Stimulated activated CD8-positive, alpha-beta memory T cell treated with anti-CD3 and anti-CD28 coated beads, Interleukin-7, amount 100 ng/mL, for 48 hours (primary cell): ENCODE results near the gene VWA8.
"Not testable (repeated sequence)": the region's sequence is repeated elsewhere in the genome, so short reads cannot be mapped to it uniquely, and the experiment has no call there.

Experiments used
- DNase-seq, 2 donors: peaks; one replicate each; pipeline ENCODE4 v3.0.0-alpha.2; 2020; ENCODE audit warnings: low read depth in 1 of 2; ENCODE audit errors: extremely low read depth in 1 of 2

Gene VWA8

DNA sequence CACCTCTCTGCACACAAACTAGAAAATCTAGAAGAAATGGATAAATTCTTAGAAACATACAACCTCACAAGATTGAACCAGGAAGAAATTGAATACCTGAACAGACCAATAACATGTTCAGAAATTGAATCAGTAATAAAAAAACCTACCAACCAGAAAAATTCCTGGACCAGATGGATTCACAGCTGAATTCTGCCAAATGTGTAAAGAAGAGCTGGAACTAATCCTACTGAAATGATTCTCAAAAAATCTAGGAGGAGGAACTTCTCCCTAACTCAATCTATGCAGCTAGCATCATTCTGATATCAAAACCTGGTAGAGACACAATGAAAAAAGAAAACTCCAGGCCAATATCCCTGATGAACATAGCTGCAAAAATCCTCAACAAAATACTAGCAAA, 336.9 kb downstream of the VWA8 start:
- no peak for DNase-seq

DNA sequence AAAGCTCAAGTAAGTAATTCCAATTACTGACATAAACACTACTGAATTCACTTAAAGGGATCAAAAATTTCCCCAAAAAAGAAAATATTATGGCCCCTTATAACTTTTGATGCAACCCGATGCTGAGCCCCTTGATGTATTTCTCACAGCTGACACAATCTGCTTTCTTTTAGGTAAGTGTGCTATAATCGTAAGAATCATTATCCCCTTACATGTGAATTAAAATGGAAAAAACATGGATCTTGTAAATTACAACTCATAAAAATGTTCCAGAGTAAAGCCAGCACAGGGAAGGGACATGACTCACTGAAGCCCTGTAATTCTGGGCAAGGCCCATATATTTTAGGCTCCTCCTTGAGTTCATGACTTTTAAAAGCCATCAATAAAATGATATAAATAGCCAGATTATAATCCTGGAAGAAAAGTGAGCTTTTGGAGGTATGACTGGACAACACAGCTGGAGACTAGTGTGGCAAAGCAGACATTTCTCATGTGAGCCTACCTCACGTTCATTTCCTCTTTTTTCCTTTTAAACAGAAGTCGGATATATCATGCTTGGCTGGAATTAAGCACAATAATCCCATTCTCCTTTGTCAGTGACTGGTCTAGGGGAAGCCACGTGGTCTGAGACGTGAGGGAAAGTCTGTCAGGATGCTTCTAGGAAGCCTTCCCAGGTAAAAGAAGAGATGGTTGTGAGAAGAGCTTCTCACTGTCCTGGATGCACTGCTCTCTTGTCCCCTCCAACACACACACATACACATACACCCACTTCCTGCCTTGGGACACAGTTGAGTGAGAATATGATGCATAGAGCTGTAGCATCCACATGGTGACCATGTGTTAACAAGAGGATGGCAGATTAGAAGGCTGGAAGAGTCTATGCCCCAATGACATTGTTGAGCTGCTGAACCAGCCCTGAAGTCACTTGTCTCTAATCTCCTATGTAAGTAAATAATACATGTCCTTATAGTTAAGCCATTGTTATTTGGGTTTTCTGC, 338.2 kb downstream of the VWA8 start:
- no peak for DNase-seq

DNA sequence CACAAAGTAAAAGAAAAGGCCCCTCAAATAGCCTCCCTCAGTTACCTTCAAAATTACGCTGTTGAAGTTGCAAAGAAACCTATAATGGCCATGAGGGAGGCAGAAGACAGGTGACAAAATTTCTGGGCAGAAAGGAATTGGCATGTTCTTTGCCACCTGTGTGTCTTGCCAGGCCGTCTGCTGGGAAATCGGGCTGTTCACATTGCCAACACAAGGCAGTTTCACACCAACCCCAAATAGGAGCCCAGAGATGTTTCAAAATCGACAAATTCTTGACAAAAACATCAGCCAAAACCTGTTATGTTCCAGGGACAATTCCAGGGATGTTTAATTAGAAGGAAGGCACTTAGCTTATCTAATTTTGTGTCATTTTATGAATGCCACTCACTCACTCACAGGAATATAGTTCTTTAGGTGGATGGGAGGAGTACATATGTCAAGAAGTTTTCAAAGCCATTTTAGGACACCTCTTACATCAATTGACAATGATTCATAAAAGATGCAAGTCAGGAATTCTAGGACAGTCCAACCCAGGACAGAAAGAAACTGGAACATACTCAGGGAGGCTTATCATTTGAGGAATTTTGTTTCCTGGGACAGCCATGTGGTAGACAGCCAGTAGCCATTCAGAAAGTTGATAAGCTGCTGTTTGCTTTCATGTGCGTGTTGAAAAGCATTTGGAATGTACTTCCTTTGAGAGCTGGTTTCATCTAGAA, 339.0 kb downstream of the VWA8 start:
- no peak for DNase-seq

DNA sequence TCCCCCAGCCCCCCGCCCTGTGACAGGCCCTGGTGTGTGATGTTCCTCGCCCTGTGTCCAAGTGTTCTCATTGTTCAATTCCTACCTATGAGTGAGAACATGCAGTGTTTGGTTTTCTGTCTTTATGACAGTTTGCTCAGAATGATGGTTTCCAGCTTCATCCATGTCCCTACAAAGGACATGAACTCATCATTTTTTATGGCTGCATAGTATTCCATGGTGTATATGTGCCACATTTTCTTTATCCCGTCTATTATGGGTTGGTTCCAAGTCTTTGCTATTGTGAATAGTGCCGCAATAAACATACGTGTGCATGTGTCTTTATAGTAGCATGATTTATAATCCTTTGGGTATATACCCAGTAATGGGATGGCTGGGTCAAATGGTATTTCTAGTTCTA, 343.3 kb downstream of the VWA8 start:
- DNase-seq: not testable (repeated sequence)

DNA sequence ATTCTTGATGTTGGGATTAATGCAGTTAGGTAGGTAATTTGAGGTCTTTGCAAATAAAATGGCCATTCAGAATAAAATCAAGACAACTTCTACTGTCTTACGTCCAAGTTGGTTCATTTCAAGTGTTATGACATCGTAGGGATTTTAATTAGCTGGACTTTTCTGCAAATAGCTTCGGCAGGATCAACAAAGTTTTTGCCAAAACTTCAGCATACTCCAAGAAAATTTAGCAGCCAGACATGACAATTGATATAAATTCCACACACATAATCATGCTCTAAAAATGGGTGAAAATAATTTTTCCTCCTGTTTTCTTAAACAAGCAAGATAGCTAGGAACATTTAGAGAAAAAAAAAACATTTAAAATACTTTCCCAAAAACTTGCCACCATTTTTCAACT, 344.8 kb downstream of the VWA8 start:
- DNase-seq: no peak

DNA sequence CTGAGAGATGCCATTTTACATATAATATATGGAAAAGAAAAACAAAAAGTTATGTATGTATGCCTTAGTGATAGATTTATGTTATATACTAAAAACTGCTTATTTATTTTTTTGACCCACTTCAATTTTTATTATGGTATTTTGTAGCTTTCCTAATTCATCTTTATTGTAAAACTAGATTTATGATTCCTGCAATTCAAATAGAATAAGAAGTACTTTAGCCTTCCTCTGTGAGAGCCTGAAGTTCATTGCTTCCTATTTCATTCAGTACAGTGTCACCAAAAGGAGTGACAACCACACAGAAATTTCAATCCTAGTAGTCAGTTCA, 345.4 kb downstream of the VWA8 start:
- DNase-seq: no peak

DNA sequence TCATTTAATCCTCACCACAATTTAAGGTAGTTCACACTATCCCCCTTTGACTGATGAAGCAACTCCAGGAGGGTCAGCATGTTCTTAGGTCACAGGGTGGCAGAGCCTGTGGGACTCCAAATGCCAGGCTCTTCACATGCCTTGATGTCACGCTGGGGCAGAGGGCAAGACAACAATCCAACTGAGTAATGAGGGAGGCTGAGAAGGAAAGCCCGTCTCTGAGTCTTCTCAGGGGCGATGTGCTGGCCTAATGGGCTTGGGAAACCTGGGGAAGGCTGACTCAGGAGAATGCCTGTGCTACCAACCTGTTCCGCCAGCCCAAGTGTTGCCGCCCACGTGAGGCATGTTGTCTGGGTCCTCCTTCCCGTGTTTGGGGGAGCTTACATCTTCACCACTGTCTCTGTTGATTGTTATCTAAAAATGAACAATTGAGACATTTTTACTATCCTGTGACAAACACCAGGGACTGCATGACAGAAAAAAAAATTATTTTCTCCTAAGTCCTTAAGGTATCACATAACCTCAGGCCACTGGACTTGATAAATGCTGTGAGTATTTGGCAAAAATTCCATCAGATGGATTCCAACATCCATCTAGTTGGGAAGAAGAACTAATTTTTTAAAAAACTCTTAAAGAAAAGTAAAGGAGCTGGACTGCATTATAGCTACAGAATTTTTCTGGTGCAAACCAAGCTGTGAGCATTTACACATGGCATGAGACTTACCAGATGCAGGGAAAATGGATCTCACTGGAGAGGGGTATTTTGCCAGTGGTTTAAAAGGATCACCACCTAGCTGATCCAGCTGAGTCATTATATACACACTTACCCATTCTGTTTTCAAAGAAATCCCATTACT, 346.0 kb downstream of the VWA8 start:
- DNase-seq: no peak

DNA sequence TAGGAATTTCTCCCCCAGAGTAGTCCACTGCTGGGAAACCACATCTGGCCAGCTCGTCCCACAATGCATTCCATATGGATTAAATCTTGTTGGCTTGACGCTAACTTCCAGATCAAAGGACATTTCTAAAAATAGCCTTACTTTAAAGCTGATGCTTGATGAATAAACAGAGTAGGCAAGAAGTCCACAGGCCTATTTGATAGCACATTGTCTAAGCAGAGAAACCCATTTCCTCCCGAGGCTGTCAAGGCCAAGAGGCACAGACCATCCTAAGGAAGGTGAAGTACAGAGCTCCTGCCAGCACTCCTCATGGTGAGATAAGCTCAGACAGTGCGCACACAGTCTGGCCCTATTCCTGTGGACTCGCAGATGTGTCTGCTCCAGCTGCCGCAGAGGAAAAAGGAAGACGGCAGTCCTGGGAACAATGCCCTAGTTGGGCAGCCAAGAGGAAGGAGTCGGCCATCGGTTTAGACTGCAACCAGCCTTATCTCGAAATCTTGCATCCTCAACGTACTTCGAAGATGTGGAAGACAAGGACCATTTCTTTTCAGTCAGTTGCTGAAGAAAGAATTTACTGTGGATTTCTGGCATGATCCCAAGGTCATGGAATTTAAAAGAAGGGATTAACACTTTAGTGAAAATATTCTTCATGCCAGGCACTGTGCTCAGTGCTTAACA, 346.8 kb downstream of the VWA8 start:
- no peak for DNase-seq

DNA sequence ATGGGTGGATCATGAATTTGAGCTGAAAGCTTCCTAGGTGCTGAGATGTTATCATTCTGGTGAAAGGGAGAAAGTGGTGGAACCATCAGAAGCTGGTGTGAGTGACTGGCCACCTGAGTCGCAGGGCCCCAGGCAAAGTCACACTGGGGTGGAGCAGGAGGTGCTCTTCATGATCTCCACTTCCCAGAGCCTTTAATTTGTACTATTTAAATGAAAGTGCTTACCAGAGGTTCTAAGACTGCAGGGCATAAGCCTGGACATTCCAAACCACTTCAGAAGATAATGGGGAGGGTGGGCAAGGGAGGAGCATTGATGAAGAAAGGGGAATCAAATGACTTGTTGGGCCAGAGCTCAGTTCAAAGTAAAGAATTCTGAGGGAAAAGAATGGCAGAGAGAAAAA, 347.4 kb downstream of the VWA8 start:
- no peak for DNase-seq

DNA sequence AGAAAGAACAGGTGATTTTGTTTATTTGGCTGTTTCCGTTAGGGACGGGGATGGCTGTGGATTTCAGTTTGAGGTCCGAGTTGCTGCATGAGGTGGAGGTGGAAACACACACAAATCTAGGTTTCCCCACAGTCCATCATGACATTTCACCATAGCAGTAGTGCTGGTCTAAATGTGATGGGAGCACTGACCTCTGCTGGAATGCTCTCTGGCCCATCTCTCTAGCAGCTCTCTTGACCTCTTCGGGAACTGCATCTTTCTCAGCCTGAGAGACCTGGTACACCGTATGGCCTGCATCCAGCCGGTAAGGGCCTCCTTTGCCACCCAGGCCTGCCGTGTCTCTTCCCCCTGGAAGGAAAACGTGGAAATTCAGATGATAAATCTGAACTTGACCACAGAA, 349.5 kb downstream of the VWA8 start:
- no peak for DNase-seq

DNA sequence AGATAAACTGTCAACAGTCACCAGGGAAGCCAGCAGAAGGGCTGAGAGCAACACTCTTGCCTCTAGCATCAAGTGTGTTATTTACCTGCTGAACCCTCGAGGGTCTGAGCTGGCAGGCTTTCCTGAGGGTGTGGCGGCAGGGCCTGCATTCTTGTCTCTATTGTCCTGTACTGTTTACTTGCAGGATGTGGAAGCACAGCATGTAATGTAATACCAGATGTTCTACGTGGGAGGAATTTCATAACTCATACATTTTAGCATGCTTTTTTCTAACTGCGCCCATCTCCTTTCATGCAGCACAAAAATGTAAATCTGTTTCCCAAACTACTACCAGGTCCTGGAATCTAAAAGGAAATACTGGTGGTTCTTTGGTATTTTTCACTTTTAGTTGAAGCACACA, 350.5 kb downstream of the VWA8 start:
- DNase-seq: no peak

DNA sequence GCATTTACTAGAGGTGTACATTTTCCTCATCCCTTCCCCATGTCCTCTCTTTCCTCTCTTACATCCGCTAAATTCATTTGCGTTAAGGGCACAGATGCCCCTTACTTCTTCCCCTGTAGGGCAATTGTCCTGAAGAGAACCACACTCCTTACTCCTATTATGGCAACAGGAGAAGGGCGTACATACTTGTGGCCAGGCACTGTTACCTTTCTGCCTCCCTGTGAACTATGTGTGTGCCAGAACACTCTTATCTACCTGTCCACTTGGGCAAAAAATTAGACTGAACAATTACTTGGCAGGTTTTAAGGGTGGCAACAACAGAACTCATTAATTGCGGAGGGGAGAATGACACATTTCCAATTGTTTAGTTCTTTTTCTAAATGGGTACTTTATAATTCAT, 351.1 kb downstream of the VWA8 start:
- DNase-seq: no peak

DNA sequence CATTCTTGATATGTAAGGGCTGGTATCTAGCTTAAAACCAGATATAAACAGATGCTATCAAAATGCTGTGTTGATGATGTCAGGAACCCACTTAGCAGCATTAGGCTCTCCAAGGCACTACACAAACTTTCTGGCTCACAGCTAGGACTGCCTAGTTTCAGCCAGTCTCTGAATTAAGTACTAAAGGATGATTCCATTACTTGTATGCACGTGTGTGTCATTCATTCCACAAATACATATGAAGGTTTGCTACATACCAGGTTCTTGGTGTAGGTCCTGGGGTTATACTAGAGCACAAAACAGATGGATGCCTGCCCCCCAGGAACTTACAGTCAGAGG, 352.1 kb downstream of the VWA8 start:
- no peak for DNase-seq

DNA sequence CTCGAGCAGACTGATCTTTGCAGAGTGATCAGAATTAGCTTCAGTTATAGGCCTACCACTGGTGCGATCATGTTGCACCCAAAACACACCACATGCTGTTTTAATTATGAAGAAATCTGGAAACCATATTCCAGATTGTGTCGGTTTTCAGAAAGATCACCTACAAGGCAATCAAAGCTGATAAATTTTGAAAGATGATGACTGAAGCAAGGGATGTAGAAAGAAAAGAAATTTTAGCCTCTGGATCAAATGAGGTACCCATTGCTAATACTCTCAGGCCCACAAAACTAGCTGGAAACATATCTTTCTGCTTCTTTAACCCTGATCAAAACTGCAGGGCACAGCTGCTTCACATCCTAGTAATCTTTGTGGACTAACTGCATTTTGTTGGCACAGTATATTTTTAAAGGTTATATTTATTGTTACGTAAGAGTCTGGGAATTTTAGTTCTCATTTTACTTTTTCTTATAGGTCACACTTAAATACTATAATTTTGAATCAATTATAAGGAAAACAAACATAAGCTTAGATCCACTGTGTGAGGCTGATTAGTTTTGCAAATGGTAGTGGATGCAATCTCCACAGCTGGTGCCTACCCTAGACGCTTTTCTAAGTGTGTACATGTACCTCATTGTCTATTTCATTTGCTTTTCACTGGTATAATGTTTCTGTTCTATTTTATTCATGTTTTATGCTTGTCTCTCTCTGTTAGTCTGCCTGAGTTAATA, 352.6 kb downstream of the VWA8 start:
- DNase-seq: no peak

DNA sequence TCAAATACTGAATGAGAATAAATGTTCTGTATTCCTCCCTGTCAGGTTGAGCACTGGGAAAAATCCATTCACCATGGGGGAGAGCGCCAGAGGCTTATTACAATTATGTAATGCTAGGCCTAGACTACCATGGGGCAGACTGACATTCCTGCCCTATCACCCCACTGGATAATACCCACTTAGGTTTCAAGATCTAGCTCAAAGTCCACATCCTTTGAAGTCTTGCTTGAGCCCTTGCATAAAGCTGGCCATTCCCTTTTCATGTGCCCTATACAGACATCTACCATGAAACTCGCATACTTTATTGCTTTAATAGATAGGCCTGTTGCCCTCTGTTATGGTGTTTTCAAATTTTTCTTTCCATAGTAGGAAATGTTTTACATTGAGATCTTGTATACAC, 354.3 kb downstream of the VWA8 start:
- DNase-seq: no peak

DNA sequence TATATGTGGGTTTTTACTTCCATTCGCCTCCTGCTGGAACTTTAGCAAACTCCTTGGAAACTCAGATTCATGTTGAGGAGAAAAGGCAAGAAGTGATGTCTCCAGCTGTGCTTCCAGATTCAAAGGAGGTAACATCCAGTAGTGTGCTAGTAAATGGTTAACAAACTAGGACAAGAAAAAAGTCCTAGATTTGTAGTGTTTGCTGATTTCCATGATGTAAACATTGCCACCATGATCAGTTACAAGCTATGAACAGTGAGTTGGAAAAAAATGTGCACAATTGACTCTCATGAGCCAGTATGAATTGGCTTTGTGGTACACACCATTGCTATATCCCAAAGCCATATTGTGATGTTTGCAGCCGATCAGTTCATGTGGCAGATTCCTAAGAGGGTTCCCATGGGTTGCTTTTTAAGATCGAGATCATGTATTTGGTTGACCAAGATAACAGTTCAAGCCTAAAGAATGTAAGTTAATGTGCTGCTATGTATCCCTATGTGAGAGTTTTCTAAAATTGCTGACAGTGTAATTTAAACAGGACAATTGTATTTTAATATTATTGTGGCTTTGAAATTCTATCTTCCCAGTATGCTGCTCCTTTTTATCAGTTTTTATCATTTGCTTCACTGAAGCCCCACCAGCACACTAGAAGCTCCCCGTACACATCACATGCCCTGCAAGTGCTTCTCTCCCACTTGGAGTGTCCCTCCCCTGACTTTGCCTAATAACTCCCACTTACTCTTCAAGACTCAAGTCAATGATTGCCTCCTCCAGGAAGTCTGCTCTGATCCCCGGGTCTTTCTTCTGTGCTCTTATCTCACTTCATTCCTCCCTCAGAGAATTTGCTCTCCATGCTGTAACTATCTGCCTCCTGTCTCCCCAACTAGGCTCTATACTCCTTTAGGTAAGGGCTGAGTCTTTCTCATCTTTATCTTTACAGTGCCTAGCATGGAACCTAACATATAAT, 355.3 kb downstream of the VWA8 start:
- DNase-seq: no peak

DNA sequence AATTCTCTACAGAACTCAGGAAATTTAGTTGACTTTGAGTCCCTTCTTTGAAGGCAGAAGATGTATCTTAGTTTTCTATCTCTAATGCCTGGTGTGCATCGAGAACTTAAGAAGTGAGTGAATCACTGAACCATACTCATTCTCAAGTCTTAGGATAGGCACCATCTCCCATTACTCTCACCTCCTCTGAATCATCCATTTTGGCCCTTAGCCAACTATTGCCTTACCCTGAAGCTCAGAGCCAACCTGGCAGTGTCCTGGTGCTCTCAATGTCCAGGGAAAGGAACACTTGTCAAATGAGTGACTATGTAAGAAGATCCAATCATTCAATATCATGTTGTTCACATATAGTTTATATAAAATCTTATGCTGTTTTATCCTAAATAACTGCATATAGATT, 357.0 kb downstream of the VWA8 start:
- no peak for DNase-seq

DNA sequence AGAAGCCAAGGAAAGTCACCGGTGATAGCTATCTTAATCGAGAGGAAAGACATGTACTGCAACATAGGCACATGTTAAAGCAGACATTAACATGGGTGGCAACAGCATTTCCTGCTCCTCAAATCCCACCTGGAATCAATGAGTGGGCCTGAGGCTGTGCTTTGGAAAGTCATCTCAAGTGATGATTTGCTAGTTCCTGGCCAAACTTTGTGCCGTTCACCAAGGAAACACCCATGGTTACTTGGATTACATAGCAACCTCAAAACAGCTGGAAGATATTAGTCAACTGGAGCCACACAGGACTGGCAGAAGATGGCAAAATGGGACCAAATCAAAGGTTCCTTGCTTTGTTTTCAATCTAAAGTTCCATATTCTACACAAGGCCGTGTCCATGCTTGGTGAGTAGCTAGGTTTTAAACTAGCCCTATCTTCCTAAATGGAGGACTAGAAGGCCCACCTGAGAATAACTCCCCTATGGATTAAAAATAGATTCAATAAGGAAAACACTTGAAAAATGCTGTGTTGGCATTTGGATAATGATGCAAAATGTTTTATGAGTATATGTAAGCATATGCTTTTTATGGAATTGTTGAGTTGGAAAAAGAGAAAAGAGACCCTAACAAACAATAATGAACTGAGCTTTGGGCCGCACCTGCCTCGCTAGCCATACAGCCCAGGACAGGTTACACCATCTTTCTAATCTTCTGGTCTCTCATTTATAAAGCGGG, 359.0 kb downstream of the VWA8 start:
- DNase-seq: no peak
